Activated CD8-positive, alpha-beta memory T cell treated with anti-CD3 and anti-CD28 coated beads, Interleukin-2, amount 10 ng/mL, durations not matched to agents 7 days and 5 days (primary cell): ENCODE data around the gene RMI2. TPM values are rescaled to one million over a fixed set of nuclear protein-coding genes. Genes with fewer than 3 reads are reported as not detected.

Experiments used
- ATAC-seq: fragments of 150-1000 bp; cut with Tn5 transposase; one replicate; pipeline ENCODE4 v1.10.0; 2021; ENCODE audit warnings: moderate library complexity
- CTCF ChIA-PET: fragments of 350-600 bp; sonication (Branson Sonifier 250); formaldehyde crosslinking; loops from one replicate; lab custom pipeline; 2021; ENCODE audit warnings: antibody characterized with exemption; lab: Charles Lee
- DNase-seq: peaks from one replicate; pipeline ENCODE4 v3.0.0-alpha.2; 2020
- H3K27ac Mint-ChIP-seq: one replicate; pipeline ENCODE4 v1.8.0; 2021; ENCODE audit warnings: mild to moderate bottlenecking, mixed read lengths
- H3K27me3 Mint-ChIP-seq: one replicate; pipeline ENCODE4 v1.8.0; 2021; ENCODE audit warnings: mixed read lengths
- H3K36me3 Mint-ChIP-seq: one replicate; pipeline ENCODE4 v1.8.0; 2021; ENCODE audit warnings: mild to moderate bottlenecking, mixed read lengths
- H3K4me1 Mint-ChIP-seq: one replicate; pipeline ENCODE4 v1.8.0; 2021; ENCODE audit warnings: mixed read lengths
- H3K4me3 Mint-ChIP-seq: one replicate; pipeline ENCODE4 v1.8.0; 2021; ENCODE audit warnings: mild to moderate bottlenecking, moderate library complexity, mixed read lengths
- H3K9me3 Mint-ChIP-seq: one replicate; pipeline ENCODE4 v1.8.0; 2022; ENCODE audit warnings: low read depth, mixed read lengths
- total RNA-seq, 2 experiments: library from RNA; stranded (reverse); gene quantifications; one replicate each; pipeline ENCODE4 v1.2.3, GENCODE V29; 2021

The RMI2 gene
- total RNA-seq, 2 experiments from 2014 or later = 65.9 to 70.4 TPM

DNA sequence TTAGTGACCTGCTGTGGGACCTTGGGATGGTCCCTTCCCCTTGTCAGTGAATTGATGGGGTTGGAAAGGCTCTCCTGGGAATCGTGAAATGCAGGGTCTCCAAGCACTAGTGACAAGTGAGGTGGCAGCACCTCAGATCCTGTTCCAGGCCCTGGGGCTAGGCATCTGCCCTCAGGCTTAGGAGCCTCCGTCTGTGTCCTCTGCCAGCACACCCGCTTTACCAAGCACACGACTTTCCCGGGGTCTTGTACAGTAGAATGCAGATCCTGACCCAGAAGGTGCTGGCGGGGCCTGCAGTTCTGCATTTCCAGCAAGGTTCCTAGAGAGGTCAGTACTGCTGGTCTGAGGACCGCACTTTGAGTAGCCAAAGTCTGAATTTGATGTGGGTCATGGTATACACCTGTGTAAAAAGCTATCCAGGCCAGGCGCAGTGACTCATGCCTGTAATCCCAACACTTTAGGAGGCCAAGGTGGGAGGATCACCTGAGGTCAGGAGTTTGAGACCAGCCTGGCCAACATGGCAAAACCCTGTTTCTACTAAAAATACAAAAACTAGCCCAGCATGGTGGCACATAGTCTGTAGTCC, 30.9 kb upstream of the RMI2 start:
- DNase-seq (no peak), ATAC-seq (no peak)
- Mint-ChIP-seq H3K36me3 (no peaks in the 10 kb centered on the region), H3K9me3 (no peaks in the 10 kb centered on the region), H3K27ac (no peak overlapping the region), H3K27me3 (no peaks in the 10 kb centered on the region), H3K4me1 (peaks cover 54% of the 10 kb centered on the region), H3K4me3 (no peak overlapping the region)
- CTCF ChIA-PET = no interaction called here

DNA sequence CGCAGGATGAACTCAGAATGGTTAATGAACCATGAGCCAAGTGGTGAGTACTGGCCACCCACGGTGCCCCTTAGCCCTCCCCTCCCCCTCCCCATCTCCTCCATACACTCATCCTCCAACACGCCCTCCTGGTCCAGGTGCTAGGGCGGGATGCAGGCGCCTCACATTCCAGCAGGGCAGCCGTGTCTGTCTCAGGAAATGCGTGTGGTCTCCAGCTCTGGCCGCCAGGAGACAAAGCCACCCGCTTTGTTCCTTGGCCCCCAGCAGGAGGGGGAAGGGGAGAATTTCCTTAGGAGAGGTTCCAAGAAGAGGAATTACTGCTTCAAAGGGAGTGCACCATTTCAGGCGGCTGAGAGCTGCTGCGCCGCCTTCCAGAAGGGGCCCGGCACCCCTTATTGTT, 29.7 kb upstream of the RMI2 start:
- Mint-ChIP-seq H3K4me1 (peaks cover 46% of the 10 kb centered on the region), H3K9me3 (no peaks in the 10 kb centered on the region), H3K4me3 (no peak overlapping the region), H3K36me3 (no peaks in the 10 kb centered on the region), H3K27me3 (no peaks in the 10 kb centered on the region), H3K27ac (no peak overlapping the region)
- ATAC-seq = no peak
- CTCF ChIA-PET = no interaction called here
- DNase-seq = no peak

DNA sequence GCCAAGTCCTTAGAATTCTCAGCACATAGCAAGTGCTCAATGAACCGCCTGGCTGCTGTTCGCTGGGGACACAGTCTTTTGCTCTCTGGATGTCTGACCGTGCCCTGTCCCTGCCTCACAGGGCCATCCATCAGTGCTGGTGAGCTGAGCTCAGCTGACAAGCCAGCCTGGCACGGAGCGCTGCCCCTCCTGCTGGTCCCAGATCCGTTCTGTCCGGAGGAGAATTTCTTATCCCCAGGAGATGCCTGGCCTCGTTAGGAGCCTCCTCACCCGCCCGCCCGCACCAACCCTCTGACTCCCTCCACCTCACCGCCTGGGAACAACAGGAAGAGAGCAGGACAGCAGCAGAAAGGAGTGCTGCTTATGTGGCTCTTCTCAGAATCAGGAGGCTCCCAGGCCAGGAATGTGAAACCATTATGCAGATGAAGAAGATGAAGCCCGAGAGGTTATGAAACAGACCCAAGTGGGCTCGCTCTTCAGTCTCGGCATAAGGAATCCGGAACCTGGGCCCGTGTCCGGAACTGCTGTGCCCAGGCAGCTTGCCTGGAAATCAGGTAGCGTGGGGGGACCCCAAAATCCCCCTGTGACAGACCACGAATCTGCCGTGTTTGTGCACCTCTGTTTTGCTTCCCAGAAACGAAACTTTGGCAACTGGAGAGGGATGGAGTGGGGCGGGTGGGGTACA, 28.8 kb upstream of the RMI2 start:
- no peaks in the 10 kb centered on the region for H3K36me3 Mint-ChIP-seq
- no peaks in the 10 kb centered on the region for H3K27me3 Mint-ChIP-seq
- DNase-seq (no peak), ATAC-seq (no peak)
- no peak overlapping the region for H3K4me3 Mint-ChIP-seq
- H3K4me1 Mint-ChIP-seq = peaks cover 37% of the 10 kb centered on the region
- H3K9me3 Mint-ChIP-seq = no peaks in the 10 kb centered on the region
- H3K27ac Mint-ChIP-seq = no peak overlapping the region
- CTCF ChIA-PET = no interaction called here

GRCh38 chr16:11318817-11319216, 26.4 kb upstream of the RMI2 start:
- Mint-ChIP-seq H3K36me3 (no peaks in the 10 kb centered on the region), H3K9me3 (no peaks in the 10 kb centered on the region), H3K4me3 (no peak overlapping the region), H3K27ac (no peak overlapping the region), H3K4me1 (peaks cover 15% of the 10 kb centered on the region), H3K27me3 (no peaks in the 10 kb centered on the region)
- DNase-seq = no peak
- ATAC-seq = no peak
- CTCF ChIA-PET = interaction anchor here (1.0 kb wide), 1 partner anchor 355 kb away, joined by 3 read pairs; no protein-coding TSS in a partner anchor

DNA sequence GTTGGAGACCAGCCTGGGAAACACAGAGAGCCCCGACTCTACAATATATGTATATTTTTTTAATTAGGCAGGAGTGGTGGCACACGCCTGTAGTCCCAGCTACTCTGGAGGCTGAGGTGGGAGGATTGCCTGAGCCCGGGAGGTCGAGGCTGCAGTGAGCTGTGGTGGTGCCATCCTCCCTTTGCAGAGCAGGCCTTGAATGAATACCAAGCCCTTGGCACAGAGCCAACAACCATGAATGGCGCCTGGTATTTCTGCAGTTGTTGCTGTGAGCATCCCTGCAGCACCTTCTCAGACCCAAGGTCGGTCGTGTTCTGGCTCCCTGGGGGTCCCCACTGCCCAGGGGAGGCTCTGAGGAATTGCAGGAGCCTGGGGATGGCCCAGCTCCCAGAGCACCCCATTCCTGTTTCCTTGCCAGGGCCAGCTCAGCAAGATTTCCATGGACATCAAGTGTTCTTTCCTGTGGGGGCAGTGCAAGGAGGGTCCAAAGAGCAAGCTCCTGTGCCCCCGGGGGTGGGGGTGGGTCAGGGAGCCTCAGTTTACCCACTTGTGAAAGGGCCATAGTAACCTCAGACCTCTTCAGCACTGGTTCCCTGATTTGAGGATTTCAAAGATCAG, 25.6 kb upstream of the RMI2 start:
- CTCF ChIA-PET = interaction anchor here (0.8 to 1.5 kb wide), 2 partner anchors 13 to 61 kb away, joined by 3 to 4 read pairs; no protein-coding TSS in a partner anchor
- Mint-ChIP-seq H3K27ac (no peak overlapping the region), H3K9me3 (no peaks in the 10 kb centered on the region), H3K4me1 (peaks cover 8% of the 10 kb centered on the region), H3K36me3 (no peaks in the 10 kb centered on the region), H3K27me3 (no peaks in the 10 kb centered on the region), H3K4me3 (no peak overlapping the region)
- no peak for ATAC-seq
- DNase-seq = no peak

- Mint-ChIP-seq H3K4me1 (peaks cover 13% of the 10 kb centered on the region), H3K9me3 (no peaks in the 10 kb centered on the region), H3K36me3 (no peaks in the 10 kb centered on the region), H3K4me3 (no peak overlapping the region), H3K27ac (no peak overlapping the region), H3K27me3 (no peaks in the 10 kb centered on the region)
- no peak for ATAC-seq
- CTCF ChIA-PET = interaction anchor here (0.8 to 1.5 kb wide), 3 partner anchors 8 to 356 kb away, joined by 3 to 4 read pairs (median 3); no protein-coding TSS in a partner anchor
- no peak for DNase-seq
Measured at GRCh38 chr16:11320170-11320569, 25.1 kb upstream of the RMI2 start.

DNA sequence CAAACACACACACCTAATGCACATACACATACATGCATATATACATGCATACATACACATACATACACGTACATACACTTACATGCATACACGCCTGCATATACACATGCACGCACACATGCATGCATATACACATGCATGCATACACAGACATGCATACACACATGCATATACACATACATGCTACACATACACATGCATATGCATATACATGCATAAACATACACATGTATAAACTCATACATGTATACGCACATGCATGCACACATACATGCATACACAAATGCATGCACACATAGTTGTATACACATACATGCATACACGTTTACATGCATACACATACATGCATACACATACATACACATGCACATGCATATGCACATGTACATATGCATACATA, 23.6 kb upstream of the RMI2 start:
- no peaks in the 10 kb centered on the region for H3K9me3 Mint-ChIP-seq
- H3K36me3 Mint-ChIP-seq = peaks cover under 1% of the 10 kb centered on the region
- no peaks in the 10 kb centered on the region for H3K27me3 Mint-ChIP-seq
- ATAC-seq (no peak), DNase-seq (no peak)
- H3K27ac Mint-ChIP-seq = no peak overlapping the region
- CTCF ChIA-PET = no interaction called here
- no peak overlapping the region for H3K4me3 Mint-ChIP-seq
- peaks cover 24% of the 10 kb centered on the region for H3K4me1 Mint-ChIP-seq

DNA sequence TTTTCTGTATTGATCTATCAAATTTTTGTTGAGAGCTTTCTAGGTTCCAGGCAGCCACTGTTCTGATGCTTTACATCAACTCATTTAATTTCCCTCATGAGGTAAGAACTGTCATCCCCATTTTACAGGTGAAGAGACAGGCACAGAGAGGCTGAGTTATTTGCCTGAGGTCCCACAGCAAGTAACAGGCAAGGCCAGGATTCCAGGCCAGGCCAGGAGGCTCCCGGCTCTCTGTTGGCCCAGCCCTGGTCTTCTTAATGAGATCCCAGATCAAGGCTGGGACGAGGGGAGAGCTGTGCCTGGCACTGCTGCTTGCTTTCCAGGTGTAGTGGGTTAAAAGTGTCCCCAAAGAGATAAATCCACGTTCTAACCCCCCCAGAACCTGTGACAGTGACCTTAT, 22.4 kb upstream of the RMI2 start:
- CTCF ChIA-PET = no interaction called here
- Mint-ChIP-seq H3K4me3 (no peak overlapping the region), H3K9me3 (no peaks in the 10 kb centered on the region), H3K4me1 (peaks cover 31% of the 10 kb centered on the region), H3K27ac (no peak overlapping the region), H3K27me3 (no peaks in the 10 kb centered on the region), H3K36me3 (peaks cover 4% of the 10 kb centered on the region)
- ATAC-seq (no peak), DNase-seq (no peak)

- H3K36me3 Mint-ChIP-seq = peaks cover 7% of the 10 kb centered on the region
- CTCF ChIA-PET = no interaction called here
- H3K4me1 Mint-ChIP-seq = peaks cover 41% of the 10 kb centered on the region
- no peak for DNase-seq
- H3K27me3 Mint-ChIP-seq = no peaks in the 10 kb centered on the region
- no peak for ATAC-seq
- no peak overlapping the region for H3K27ac Mint-ChIP-seq
- no peak overlapping the region for H3K4me3 Mint-ChIP-seq
- H3K9me3 Mint-ChIP-seq = no peaks in the 10 kb centered on the region
Measured at GRCh38 chr16:11323551-11324336, 21.5 kb upstream of the RMI2 start.

DNA sequence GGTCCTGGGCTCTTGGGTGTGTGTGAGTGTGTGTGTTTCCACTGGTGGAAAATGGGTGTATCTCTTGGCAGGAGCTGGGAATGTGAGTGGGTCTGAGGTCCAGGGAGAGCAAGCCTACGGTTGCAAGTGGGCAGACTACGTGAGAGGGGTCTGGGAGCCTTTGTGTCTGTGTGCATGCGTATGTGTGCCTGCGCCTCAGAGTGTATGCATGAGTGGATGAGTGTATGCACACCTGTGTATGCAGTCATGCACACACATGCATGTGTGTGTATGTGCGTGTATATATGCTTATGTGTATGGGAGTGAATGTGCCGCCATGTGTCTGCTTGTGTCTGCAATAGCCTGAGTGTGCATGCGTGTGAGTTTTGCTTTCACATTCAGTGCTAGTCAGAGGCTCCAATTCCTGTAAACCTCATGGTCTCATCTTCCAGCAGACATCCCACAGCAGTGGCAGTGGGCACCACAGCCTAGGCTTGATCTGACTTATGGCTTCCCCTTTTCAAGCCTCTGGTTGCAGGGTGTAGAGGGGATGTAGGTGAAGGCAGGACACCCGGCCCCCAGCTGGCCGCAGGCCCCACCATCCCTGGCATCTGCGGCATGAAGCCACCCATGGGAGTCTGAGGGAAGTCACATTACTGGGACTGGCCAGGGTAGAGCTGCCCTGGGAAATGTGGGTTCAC, 19.7 kb upstream of the RMI2 start:
- CTCF ChIA-PET = interaction anchor here (1.4 to 1.8 kb wide), 3 partner anchors 12 to 48 kb away, joined by 3 to 5 read pairs (median 4); no protein-coding TSS in a partner anchor
- Mint-ChIP-seq H3K27ac (peak overlapping the region; percentile 48), H3K36me3 (peaks cover 7% of the 10 kb centered on the region), H3K4me1 (peaks cover 52% of the 10 kb centered on the region), H3K27me3 (peaks cover 5% of the 10 kb centered on the region), H3K9me3 (no peaks in the 10 kb centered on the region), H3K4me3 (no peak overlapping the region)
- peak; percentile 56 for ATAC-seq
- peak; percentile 70 for DNase-seq

GRCh38 chr16:11326084-11326736, 19.0 kb upstream of the RMI2 start:
- H3K4me1 Mint-ChIP-seq = peaks cover 56% of the 10 kb centered on the region
- no peak overlapping the region for H3K4me3 Mint-ChIP-seq
- peaks cover 7% of the 10 kb centered on the region for H3K36me3 Mint-ChIP-seq
- H3K27me3 Mint-ChIP-seq = peaks cover 10% of the 10 kb centered on the region
- H3K27ac Mint-ChIP-seq = peak overlapping the region; percentile 44
- CTCF ChIA-PET = interaction anchor here (1.4 to 1.8 kb wide), 2 partner anchors 24 to 47 kb away, joined by 3 to 4 read pairs; no protein-coding TSS in a partner anchor
- H3K9me3 Mint-ChIP-seq = no peaks in the 10 kb centered on the region
- DNase-seq = no peak
- ATAC-seq = no peak

- no peaks in the 10 kb centered on the region for H3K9me3 Mint-ChIP-seq
- H3K36me3 Mint-ChIP-seq = peaks cover 7% of the 10 kb centered on the region
- H3K4me3 Mint-ChIP-seq = no peak overlapping the region
- CTCF ChIA-PET = interaction anchor here (1.4 kb wide), 1 partner anchor 47 kb away, joined by 3 read pairs; no protein-coding TSS in a partner anchor
- ATAC-seq = no peak
- peaks cover 14% of the 10 kb centered on the region for H3K27me3 Mint-ChIP-seq
- no peak overlapping the region for H3K27ac Mint-ChIP-seq
- DNase-seq = no peak
- H3K4me1 Mint-ChIP-seq = peaks cover 56% of the 10 kb centered on the region
Measured at GRCh38 chr16:11326737-11327276, 18.5 kb upstream of the RMI2 start.
